Ishikawa (cell line): Measurements from ENCODE around the gene ARHGEF28.

ENCODE experiments used
- CEBPB ChIP-seq: IDR thresholded peaks from 2 replicates; pipeline ENCODE4 v1.6.1; 2012
- CREB1 ChIP-seq: IDR thresholded peaks from 2 replicates; pipeline ENCODE4 v1.6.1; 2012; ENCODE audit warnings: low read depth
- EGR1 ChIP-seq: IDR thresholded peaks from 2 replicates; pipeline ENCODE4 v1.6.1; 2012
- EP300 ChIP-seq: IDR thresholded peaks from 2 replicates; pipeline ENCODE4 v1.6.1; 2012; ENCODE audit warnings: borderline replicate concordance
- MAX ChIP-seq: IDR thresholded peaks from 2 replicates; pipeline ENCODE4 v1.6.1; 2012
- RAD21 ChIP-seq: IDR thresholded peaks from 2 replicates; pipeline ENCODE4 v1.6.1; 2012; ENCODE audit warnings: low read depth
- TAF1 ChIP-seq: IDR thresholded peaks from 2 replicates; pipeline ENCODE4 v1.6.1; 2012; ENCODE audit warnings: low read depth, mild to moderate bottlenecking
- TCF12 ChIP-seq: IDR thresholded peaks from 2 replicates; pipeline ENCODE4 v1.6.1; 2012; ENCODE audit warnings: low read depth
- TEAD4 ChIP-seq: IDR thresholded peaks from 2 replicates; pipeline ENCODE4 v1.6.1; 2012
- YY1 ChIP-seq: IDR thresholded peaks from 2 replicates; pipeline ENCODE4 v1.6.1; 2012; ENCODE audit warnings: low read depth
- ZBTB7A ChIP-seq: IDR thresholded peaks from 2 replicates; pipeline ENCODE4 v1.6.1; 2012; ENCODE audit warnings: low read depth
- TF ChIP-seq, protein P1 (sequence below): IDR thresholded peaks from 2 replicates; pipeline ENCODE4 v1.6.1; 2012; ENCODE audit warnings: low read depth, mild to moderate bottlenecking
- TF ChIP-seq, protein P2 (sequence below): IDR thresholded peaks from 2 replicates; pipeline ENCODE4 v1.6.1; 2012

- no peak for TF ChIP-seq RAD21
- TF ChIP-seq TAF1, result no peak
- TF ChIP-seq YY1, result no peak
- TF ChIP-seq, protein P1, sequence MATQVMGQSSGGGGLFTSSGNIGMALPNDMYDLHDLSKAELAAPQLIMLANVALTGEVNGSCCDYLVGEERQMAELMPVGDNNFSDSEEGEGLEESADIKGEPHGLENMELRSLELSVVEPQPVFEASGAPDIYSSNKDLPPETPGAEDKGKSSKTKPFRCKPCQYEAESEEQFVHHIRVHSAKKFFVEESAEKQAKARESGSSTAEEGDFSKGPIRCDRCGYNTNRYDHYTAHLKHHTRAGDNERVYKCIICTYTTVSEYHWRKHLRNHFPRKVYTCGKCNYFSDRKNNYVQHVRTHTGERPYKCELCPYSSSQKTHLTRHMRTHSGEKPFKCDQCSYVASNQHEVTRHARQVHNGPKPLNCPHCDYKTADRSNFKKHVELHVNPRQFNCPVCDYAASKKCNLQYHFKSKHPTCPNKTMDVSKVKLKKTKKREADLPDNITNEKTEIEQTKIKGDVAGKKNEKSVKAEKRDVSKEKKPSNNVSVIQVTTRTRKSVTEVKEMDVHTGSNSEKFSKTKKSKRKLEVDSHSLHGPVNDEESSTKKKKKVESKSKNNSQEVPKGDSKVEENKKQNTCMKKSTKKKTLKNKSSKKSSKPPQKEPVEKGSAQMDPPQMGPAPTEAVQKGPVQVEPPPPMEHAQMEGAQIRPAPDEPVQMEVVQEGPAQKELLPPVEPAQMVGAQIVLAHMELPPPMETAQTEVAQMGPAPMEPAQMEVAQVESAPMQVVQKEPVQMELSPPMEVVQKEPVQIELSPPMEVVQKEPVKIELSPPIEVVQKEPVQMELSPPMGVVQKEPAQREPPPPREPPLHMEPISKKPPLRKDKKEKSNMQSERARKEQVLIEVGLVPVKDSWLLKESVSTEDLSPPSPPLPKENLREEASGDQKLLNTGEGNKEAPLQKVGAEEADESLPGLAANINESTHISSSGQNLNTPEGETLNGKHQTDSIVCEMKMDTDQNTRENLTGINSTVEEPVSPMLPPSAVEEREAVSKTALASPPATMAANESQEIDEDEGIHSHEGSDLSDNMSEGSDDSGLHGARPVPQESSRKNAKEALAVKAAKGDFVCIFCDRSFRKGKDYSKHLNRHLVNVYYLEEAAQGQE, result no peak
- TF ChIP-seq, protein P2, sequence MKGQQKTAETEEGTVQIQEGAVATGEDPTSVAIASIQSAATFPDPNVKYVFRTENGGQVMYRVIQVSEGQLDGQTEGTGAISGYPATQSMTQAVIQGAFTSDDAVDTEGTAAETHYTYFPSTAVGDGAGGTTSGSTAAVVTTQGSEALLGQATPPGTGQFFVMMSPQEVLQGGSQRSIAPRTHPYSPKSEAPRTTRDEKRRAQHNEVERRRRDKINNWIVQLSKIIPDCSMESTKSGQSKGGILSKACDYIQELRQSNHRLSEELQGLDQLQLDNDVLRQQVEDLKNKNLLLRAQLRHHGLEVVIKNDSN, result no peak
- no peak for TF ChIP-seq EGR1
- TF ChIP-seq TEAD4, result no peak
- TF ChIP-seq EP300, result no peak
- no peak for TF ChIP-seq TCF12
- no peak for TF ChIP-seq MAX
- no peak for TF ChIP-seq CEBPB
- no peak for TF ChIP-seq CREB1
- TF ChIP-seq ZBTB7A, result no peak
Observed at GRCh38 chr5:73716284-73716808, 90.3 kb downstream of the ARHGEF28 start.
